Activated T-cell treated with anti-CD3 and anti-CD28 coated beads, Interleukin-2, amount 50 U/mL, for 24 hours (primary cell): Measurements from ENCODE around the gene ZSWIM6.
A peak's percentile ranks its signal among the peaks of the same experiment; 100 is the strongest.

ENCODE experiments used
- DNase-seq: peaks from one replicate; pipeline ENCODE4 v3.0.0-alpha.2; 2020
- H3K27ac Mint-ChIP-seq: 2 replicates; pipeline ENCODE4 v1.8.0; 2020; ENCODE audit warnings: mild to moderate bottlenecking, mixed read lengths
- H3K27me3 Mint-ChIP-seq: 2 replicates; pipeline ENCODE4 v1.8.0; 2020; ENCODE audit warnings: mixed read lengths
- H3K36me3 Mint-ChIP-seq: 2 replicates; pipeline ENCODE4 v1.8.0; 2020; ENCODE audit warnings: low read depth, mixed read lengths
- H3K4me1 Mint-ChIP-seq: 2 replicates; pipeline ENCODE4 v1.8.0; 2020; ENCODE audit warnings: low read depth, mixed read lengths
- H3K4me3 Mint-ChIP-seq: 2 replicates; pipeline ENCODE4 v1.8.0; 2020; ENCODE audit warnings: mild to moderate bottlenecking, moderate library complexity, mixed read lengths
- H3K9me3 Mint-ChIP-seq: 2 replicates; pipeline ENCODE4 v1.8.0; 2020; ENCODE audit warnings: mixed read lengths

ZSWIM6 gene

GRCh38 chr5:61333321-61333953 is 1.4 kb downstream of the ZSWIM6 start:
- peaks cover 42% of the 10 kb centered on the region for H3K4me1 Mint-ChIP-seq
- H3K36me3 Mint-ChIP-seq: peaks cover 15% of the 10 kb centered on the region
- no peaks in the 10 kb centered on the region for H3K9me3 Mint-ChIP-seq
- peak overlapping the region; percentile 73 for H3K27ac Mint-ChIP-seq
- H3K4me3 Mint-ChIP-seq: peak overlapping the region; percentile 83
- peak; percentile 65 for DNase-seq
- H3K27me3 Mint-ChIP-seq: peaks cover 15% of the 10 kb centered on the region

GRCh38 chr5:61333954-61334867 is 2.2 kb downstream of the ZSWIM6 start:
- H3K4me1 Mint-ChIP-seq: peaks cover 35% of the 10 kb centered on the region
- H3K27ac Mint-ChIP-seq: peak overlapping the region; percentile 38
- H3K9me3 Mint-ChIP-seq: no peaks in the 10 kb centered on the region
- peak overlapping the region; percentile 83 for H3K4me3 Mint-ChIP-seq
- H3K27me3 Mint-ChIP-seq: peaks cover 7% of the 10 kb centered on the region
- DNase-seq: no peak
- peaks cover 15% of the 10 kb centered on the region for H3K36me3 Mint-ChIP-seq

- Mint-ChIP-seq H3K36me3 (peaks cover 15% of the 10 kb centered on the region), H3K4me3 (peak overlapping the region; percentile 83), H3K27ac (no peak overlapping the region), H3K9me3 (no peaks in the 10 kb centered on the region), H3K27me3 (no peaks in the 10 kb centered on the region), H3K4me1 (peaks cover 30% of the 10 kb centered on the region)
- DNase-seq: no peak
These were observed 3.0 kb downstream of the ZSWIM6 start for GRCh38 chr5:61334868-61335615.

- peaks cover 50% of the 10 kb centered on the region for H3K4me1 Mint-ChIP-seq
- H3K4me3 Mint-ChIP-seq: no peak overlapping the region
- no peak overlapping the region for H3K27ac Mint-ChIP-seq
- H3K9me3 Mint-ChIP-seq: no peaks in the 10 kb centered on the region
- H3K27me3 Mint-ChIP-seq: no peaks in the 10 kb centered on the region
- peaks cover 9% of the 10 kb centered on the region for H3K36me3 Mint-ChIP-seq
- no peak for DNase-seq
These were observed 7.7 kb downstream of the ZSWIM6 start for GRCh38 chr5:61339764-61340163.

- peaks cover 9% of the 10 kb centered on the region for H3K36me3 Mint-ChIP-seq
- H3K27me3 Mint-ChIP-seq: no peaks in the 10 kb centered on the region
- H3K4me1 Mint-ChIP-seq: peaks cover 47% of the 10 kb centered on the region
- no peak overlapping the region for H3K4me3 Mint-ChIP-seq
- no peaks in the 10 kb centered on the region for H3K9me3 Mint-ChIP-seq
- no peak overlapping the region for H3K27ac Mint-ChIP-seq
- no peak for DNase-seq
These were observed 8.8 kb downstream of the ZSWIM6 start for GRCh38 chr5:61340775-61341361.

GRCh38 chr5:61342071-61342501 is 10.0 kb downstream of the ZSWIM6 start:
- H3K27ac Mint-ChIP-seq: no peak overlapping the region
- H3K36me3 Mint-ChIP-seq: peaks cover 3% of the 10 kb centered on the region
- no peak for DNase-seq
- H3K4me3 Mint-ChIP-seq: no peak overlapping the region
- H3K9me3 Mint-ChIP-seq: no peaks in the 10 kb centered on the region
- peaks cover 49% of the 10 kb centered on the region for H3K4me1 Mint-ChIP-seq
- no peaks in the 10 kb centered on the region for H3K27me3 Mint-ChIP-seq

GRCh38 chr5:61344187-61344944 is 12.3 kb downstream of the ZSWIM6 start:
- H3K4me1 Mint-ChIP-seq: peaks cover 61% of the 10 kb centered on the region
- DNase-seq: no peak

GRCh38 chr5:61346511-61346910 is 14.5 kb downstream of the ZSWIM6 start:
- peaks cover 58% of the 10 kb centered on the region for H3K4me1 Mint-ChIP-seq
- no peaks in the 10 kb centered on the region for H3K9me3 Mint-ChIP-seq
- no peak overlapping the region for H3K4me3 Mint-ChIP-seq
- DNase-seq: no peak
- H3K36me3 Mint-ChIP-seq: peaks cover 5% of the 10 kb centered on the region
- no peaks in the 10 kb centered on the region for H3K27me3 Mint-ChIP-seq
- no peak overlapping the region for H3K27ac Mint-ChIP-seq

More at GRCh38 chr5:61344187-61344944, 12.3 kb downstream of the ZSWIM6 start:
- H3K27me3 Mint-ChIP-seq: no peaks in the 10 kb centered on the region
- no peak overlapping the region for H3K27ac Mint-ChIP-seq
- H3K36me3 Mint-ChIP-seq: peaks cover 5% of the 10 kb centered on the region
- no peaks in the 10 kb centered on the region for H3K9me3 Mint-ChIP-seq
- no peak overlapping the region for H3K4me3 Mint-ChIP-seq

- no peak for DNase-seq
- Mint-ChIP-seq H3K4me3 (no peak overlapping the region), H3K27ac (no peak overlapping the region), H3K9me3 (no peaks in the 10 kb centered on the region), H3K4me1 (peaks cover 58% of the 10 kb centered on the region), H3K27me3 (no peaks in the 10 kb centered on the region), H3K36me3 (peaks cover 5% of the 10 kb centered on the region)
These were observed 15.0 kb downstream of the ZSWIM6 start for GRCh38 chr5:61347080-61347479.

GRCh38 chr5:61348447-61348846 is 16.4 kb downstream of the ZSWIM6 start:
- Mint-ChIP-seq H3K27ac (no peak overlapping the region), H3K4me1 (peaks cover 60% of the 10 kb centered on the region), H3K36me3 (peaks cover 5% of the 10 kb centered on the region), H3K4me3 (no peak overlapping the region), H3K9me3 (no peaks in the 10 kb centered on the region), H3K27me3 (no peaks in the 10 kb centered on the region)
- no peak for DNase-seq

GRCh38 chr5:61349935-61350334 is 17.9 kb downstream of the ZSWIM6 start:
- no peak overlapping the region for H3K27ac Mint-ChIP-seq
- no peaks in the 10 kb centered on the region for H3K9me3 Mint-ChIP-seq
- H3K4me1 Mint-ChIP-seq: peaks cover 59% of the 10 kb centered on the region
- no peaks in the 10 kb centered on the region for H3K27me3 Mint-ChIP-seq
- no peak overlapping the region for H3K4me3 Mint-ChIP-seq
- H3K36me3 Mint-ChIP-seq: peaks cover 5% of the 10 kb centered on the region
- DNase-seq: no peak

GRCh38 chr5:61350535-61350934 is 18.5 kb downstream of the ZSWIM6 start:
- Mint-ChIP-seq H3K27me3 (no peaks in the 10 kb centered on the region), H3K4me1 (peaks cover 56% of the 10 kb centered on the region), H3K9me3 (no peaks in the 10 kb centered on the region), H3K27ac (no peak overlapping the region), H3K36me3 (peaks cover 5% of the 10 kb centered on the region), H3K4me3 (no peak overlapping the region)
- DNase-seq: no peak

GRCh38 chr5:61351733-61352132 is 19.7 kb downstream of the ZSWIM6 start:
- Mint-ChIP-seq H3K4me3 (no peak overlapping the region), H3K4me1 (peaks cover 53% of the 10 kb centered on the region), H3K27me3 (no peaks in the 10 kb centered on the region)

GRCh38 chr5:61352180-61352579 is 20.1 kb downstream of the ZSWIM6 start:
- DNase-seq: no peak
- Mint-ChIP-seq H3K27me3 (no peaks in the 10 kb centered on the region), H3K36me3 (peaks cover 6% of the 10 kb centered on the region), H3K4me1 (peaks cover 50% of the 10 kb centered on the region), H3K9me3 (peaks cover 7% of the 10 kb centered on the region), H3K27ac (no peak overlapping the region), H3K4me3 (no peak overlapping the region)

More at GRCh38 chr5:61351733-61352132, 19.7 kb downstream of the ZSWIM6 start:
- DNase-seq: no peak
- peaks cover 5% of the 10 kb centered on the region for H3K36me3 Mint-ChIP-seq
- no peak overlapping the region for H3K27ac Mint-ChIP-seq
- H3K9me3 Mint-ChIP-seq: peaks cover 3% of the 10 kb centered on the region
